H4 (cell line): Measurements from ENCODE around the gene KLK1. TPM values are rescaled to one million over a fixed set of nuclear protein-coding genes. Genes with fewer than 3 reads are reported as not detected.

Experiments used
- DNase-seq: peaks from one replicate; pipeline ENCODE4 v3.0.0-alpha.2; 2015; ENCODE audit warnings: low spot score
- total RNA-seq: library from RNA; depleted of rRNA; stranded (reverse); fragments of >200 nt; shearing (Covaris generic); gene quantifications from 2 replicates; pipeline ENCODE4 v1.2.3, GENCODE V29; 2014; rRNA removed

Gene KLK1
- not detected in 2 replicates for total RNA-seq

DNA sequence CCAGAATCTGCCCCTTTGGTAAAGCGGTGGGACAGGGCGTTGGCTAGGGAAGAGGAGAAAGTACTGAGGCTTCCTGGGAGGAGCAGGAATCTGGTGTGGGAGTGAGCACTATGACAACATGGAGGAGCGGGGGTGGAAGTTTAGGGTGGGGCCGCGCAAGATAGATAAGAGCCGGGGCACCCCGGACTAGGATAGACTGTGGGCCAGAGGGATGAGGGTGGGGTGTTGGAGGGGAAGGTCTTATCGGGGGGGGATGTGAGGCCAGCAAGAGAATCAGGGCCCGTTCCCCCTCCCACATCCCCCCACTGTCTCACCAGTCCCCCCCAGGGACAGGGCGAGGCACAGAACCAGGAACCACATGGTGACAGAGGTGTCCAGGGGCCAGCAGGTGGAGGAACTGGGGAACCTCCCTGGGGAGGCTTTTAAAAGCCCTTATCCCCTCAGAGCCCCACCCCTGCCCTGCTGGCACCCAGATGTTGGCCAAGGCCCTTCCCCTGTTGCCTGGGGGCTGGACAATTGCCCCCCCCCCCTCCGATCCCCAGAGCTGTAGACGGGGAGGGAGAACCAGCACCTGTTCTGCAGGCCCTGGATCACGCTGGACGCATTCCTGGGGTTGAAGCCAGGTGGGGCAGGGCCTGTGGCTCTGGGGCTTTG, at the start of gene KLK1:
TSS of gene KLK1 (minus strand) at position 399 of the 654 bp plus-strand sequence. CDS start at position 360, 39 bp downstream.
- no peak for DNase-seq

GRCh38 chr19:50873056-50873455, 49.5 kb upstream of the KLK1 start, which contains the start of gene KLK2:
Gene KLK2 (plus strand): TSS chr19:50873439. CDS start chr19:50873474, 35 bp downstream.
- DNase-seq = no peak

DNA sequence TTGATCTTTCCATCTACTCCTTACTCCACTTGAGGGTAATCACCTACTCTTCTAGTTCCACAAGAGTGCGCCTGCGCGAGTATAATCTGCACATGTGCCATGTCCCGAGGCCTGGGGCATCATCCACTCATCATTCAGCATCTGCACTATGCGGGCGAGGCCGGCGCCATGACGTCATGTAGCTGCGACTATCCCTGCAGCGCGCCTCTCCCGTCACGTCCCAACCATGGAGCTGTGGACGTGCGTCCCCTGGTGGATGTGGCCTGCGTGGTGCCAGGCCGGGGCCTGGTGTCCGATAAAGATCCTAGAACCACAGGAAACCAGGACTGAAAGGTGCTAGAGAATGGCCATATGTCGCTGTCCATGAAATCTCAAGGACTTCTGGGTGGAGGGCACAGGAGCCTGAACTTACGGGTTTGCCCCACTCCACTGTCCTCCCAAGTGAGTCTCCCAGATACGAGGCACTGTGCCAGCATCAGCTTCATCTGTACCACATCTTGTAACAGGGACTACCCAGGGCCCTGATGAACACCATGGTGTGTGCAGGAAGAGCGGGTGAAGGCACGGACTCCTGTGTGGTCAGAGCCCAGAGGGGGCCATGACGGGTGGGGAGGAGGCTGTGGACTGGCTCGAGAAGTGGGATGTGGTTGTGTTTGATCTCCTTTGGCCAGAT, 47.0 kb upstream of the KLK1 start:
- DNase-seq = no peak

GRCh38 chr19:50869479-50869878, 45.9 kb upstream of the KLK1 start:
- no peak for DNase-seq

GRCh38 chr19:50861496-50862286, 38.1 kb upstream of the KLK1 start:
- no peak for DNase-seq

- no peak for DNase-seq
These were observed 37.4 kb upstream of the KLK1 start for GRCh38 chr19:50861010-50861409.

DNA sequence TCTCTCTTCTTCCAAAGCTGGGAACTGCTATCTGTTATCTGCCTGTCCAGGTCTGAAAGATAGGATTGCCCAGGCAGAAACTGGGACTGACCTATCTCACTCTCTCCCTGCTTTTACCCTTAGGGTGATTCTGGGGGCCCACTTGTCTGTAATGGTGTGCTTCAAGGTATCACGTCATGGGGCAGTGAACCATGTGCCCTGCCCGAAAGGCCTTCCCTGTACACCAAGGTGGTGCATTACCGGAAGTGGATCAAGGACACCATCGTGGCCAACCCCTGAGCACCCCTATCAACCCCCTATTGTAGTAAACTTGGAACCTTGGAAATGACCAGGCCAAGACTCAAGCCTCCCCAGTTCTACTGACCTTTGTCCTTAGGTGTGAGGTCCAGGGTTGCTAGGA, 36.3 kb upstream of the KLK1 start:
- no peak for DNase-seq

GRCh38 chr19:50858886-50859285, 35.3 kb upstream of the KLK1 start:
- DNase-seq = no peak

DNA sequence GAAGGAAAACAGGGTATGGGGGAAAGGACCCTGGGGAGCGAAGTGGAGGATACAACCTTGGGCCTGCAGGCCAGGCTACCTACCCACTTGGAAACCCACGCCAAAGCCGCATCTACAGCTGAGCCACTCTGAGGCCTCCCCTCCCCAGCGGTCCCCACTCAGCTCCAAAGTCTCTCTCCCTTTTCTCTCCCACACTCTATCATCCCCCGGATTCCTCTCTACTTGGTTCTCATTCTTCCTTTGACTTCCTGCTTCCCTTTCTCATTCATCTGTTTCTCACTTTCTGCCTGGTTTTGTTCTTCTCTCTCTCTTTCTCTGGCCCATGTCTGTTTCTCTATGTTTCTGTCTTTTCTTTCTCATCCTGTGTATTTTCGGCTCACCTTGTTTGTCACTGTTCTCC, 33.8 kb upstream of the KLK1 start:
- no peak for DNase-seq

DNA sequence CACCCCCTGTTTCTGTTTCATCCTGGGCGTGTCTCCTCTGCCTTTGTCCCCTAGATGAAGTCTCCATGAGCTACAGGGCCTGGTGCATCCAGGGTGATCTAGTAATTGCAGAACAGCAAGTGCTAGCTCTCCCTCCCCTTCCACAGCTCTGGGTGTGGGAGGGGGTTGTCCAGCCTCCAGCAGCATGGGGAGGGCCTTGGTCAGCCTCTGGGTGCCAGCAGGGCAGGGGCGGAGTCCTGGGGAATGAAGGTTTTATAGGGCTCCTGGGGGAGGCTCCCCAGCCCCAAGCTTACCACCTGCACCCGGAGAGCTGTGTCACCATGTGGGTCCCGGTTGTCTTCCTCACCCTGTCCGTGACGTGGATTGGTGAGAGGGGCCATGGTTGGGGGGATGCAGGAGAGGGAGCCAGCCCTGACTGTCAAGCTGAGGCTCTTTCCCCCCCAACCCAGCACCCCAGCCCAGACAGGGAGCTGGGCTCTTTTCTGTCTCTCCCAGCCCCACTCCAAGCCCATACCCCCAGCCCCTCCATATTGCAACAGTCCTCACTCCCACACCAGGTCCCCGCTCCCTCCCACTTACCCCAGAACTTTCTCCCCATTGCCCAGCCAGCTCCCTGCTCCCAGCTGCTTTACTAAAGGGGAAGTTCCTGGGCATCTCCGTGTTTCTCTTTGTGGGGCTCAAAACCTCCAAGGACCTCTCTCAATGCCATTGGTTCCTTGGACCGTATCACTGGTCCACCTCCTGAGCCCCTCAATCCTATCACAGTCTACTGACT, 31.2 kb upstream of the KLK1 start, which contains the start of gene KLK3:
TSS of gene KLK3 (plus strand) at position 280 of the 775 bp plus-strand sequence. CDS start at position 321, 41 bp downstream.
- no peak for DNase-seq

- no peak for DNase-seq
These were observed 28.0 kb upstream of the KLK1 start for GRCh38 chr19:50851620-50852019.

DNA sequence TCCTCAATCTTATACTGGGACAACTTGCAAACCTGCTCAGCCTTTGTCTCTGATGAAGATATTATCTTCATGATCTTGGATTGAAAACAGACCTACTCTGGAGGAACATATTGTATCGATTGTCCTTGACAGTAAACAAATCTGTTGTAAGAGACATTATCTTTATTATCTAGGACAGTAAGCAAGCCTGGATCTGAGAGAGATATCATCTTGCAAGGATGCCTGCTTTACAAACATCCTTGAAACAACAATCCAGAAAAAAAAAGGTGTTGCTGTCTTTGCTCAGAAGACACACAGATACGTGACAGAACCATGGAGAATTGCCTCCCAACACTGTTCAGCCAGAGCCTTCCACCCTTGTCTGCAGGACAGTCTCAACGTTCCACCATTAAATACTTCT, 27.2 kb upstream of the KLK1 start:
- DNase-seq = no peak

- no peak for DNase-seq
These were observed 20.8 kb upstream of the KLK1 start for GRCh38 chr19:50844296-50844935.

GRCh38 chr19:50843701-50844221, 20.2 kb upstream of the KLK1 start:
- no peak for DNase-seq

- no peak for DNase-seq
These were observed 19.6 kb upstream of the KLK1 start for GRCh38 chr19:50843205-50843604.

- DNase-seq = no peak
These were observed 18.5 kb upstream of the KLK1 start for GRCh38 chr19:50842130-50842529.

- no peak for DNase-seq
These were observed 16.4 kb upstream of the KLK1 start for GRCh38 chr19:50839712-50840655.

DNA sequence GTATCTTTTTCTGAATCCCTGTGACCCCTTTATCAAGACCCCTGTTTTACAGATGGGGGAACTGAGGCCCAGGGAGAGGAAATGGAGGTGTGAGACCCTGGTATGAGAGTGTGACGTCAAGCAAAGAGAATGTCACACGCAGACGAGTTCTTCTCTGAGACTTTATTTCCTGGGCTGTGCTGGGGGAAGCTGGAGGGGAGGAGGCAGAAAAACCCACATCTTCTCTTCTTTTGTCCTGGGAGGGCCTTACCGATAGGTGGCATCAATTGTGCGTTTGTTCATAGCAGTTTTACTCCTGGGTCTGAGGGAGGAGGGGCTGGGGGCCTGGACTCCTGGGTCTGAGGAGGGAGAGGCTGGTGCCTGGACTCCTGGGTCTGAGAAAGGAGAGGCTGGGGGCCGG, 14.7 kb upstream of the KLK1 start:
- no peak for DNase-seq

DNA sequence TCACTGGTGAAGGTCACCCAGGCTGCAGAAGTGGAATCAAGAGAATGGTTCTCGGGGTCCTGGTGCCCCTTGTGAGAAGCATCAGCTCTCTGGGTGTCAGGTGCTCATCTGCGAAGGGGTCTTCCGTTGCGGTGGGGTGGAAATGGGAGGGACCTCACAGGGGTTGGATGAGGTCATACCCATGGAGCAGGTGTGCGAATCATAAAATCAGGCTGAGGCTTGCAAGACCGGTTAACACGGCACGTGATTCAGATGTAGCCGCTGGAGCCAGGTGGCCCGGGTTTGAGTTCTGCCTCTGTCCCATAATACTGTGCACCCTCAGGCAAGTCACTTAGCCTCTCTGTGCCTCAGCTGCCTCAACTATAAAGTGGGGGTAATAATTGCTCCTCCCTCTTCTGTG, 13.7 kb upstream of the KLK1 start:
- DNase-seq = no peak
